ENCODE measurements around the gene SPDYC. TPM values are rescaled to one million over a fixed set of nuclear protein-coding genes. Genes with fewer than 3 reads are reported as not detected.

Gene SPDYC
- total RNA-seq, 1 experiment from 2014 or later = 1.2 TPM

DNA sequence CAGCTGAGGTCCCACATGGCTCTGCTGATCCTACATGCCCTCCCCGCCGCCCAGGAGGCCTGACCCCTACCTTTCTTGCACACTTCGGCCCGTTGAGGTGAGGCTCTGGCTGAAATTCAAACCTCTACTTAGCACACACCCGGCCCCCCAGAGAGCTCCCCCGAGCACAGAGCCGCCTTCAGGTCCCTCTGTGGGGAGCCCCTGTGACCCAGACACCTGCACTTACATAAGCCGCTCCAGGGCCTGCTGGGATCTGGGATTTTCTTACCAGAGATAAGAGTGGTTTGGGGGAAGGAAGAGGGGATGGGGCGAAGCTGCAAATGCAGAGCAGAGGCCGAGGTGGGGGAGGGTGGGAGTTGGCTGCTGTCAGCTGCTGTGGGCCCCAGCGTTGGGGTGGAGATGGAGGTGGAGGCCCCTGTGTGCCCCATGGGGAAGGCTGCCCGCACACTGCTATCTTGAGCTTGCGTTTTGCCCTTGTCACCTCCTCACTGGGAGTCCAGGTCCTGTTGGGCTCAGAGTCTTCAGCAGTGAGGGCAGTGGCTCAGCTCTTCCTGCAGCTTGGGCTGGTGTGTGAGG lies 42.3 kb downstream of the SPDYC start:
- Histone ChIP-seq H4K20me1 (ENCODE audit: insufficient read depth) (no peaks in the 10 kb centered on the region), H3K9ac (ENCODE audit: low read length) (no peak overlapping the region), H3K9me2 (ENCODE audit: insufficient read depth) (no peaks in the 10 kb centered on the region), H3K4me1 (ENCODE audit: control insufficient read depth in 1 of 2, insufficient read depth in 2 of 2, low read length in 2 of 2) (peaks cover 0 to 8% of the 10 kb centered on the region in 2 experiments; a peak in 1 of 4 replicates), H3K4me2 (ENCODE audit: low read length) (no peak overlapping the region), H3K36me3 (ENCODE audit: control insufficient read depth in 1 of 2, insufficient read depth in 2 of 2, low read length in 2 of 2) (peaks cover 12 to 37% of the 10 kb centered on the region in 2 experiments; a peak in 3 of 4 replicates), H2AFZ (ENCODE audit: low read depth, low read length, poor library complexity, severe bottlenecking) (no peak overlapping the region), H3K27me3 (ENCODE audit: insufficient read depth, low read length) (no peaks in the 10 kb centered on the region), H3K4me3 (replicated peaks in 1 of 2; ENCODE audit: low read depth in 1 of 2, low read length in 2 of 2) (no peak overlapping the region), H3K9me3 (ENCODE audit: control insufficient read depth in 1 of 2, insufficient read depth in 1 of 2, low read depth in 1 of 2, low read length in 2 of 2) (no peaks in the 10 kb centered on the region), H3K79me2 (ENCODE audit: insufficient read depth, low read length) (no peaks in the 10 kb centered on the region), H3K27ac (ENCODE audit: low read depth, low read length) (no peak overlapping the region)
- ATAC-seq (0 out of 2 replicates have a peak, but pooled peaks have one; percentile 4), DNase-seq (ENCODE audit: low read depth, low spot score) (no peak)
- intact Hi-C loops (cut with micrococcal nuclease) = no loop called here
- TF ChIP-seq ZNF274 (IDR thresholded peaks at IDR 0.05; ENCODE audit: low read depth, low read length) = no peak
- no peak for TF ChIP-seq FOSL1 (IDR thresholded peaks at IDR 0.05; ENCODE audit: low read depth)
- TF ChIP-seq EZH2 (IDR thresholded peaks at IDR 0.05) = no peak
- BruUV-seq (replicated peaks) = no TSS peak
- RAD21 ChIA-PET (ENCODE audit: low non-redundant PET in 1 of 2, low total read pairs in 2 of 2, uncharacterized antibody in 2 of 2, unreplicated experiment in 2 of 2) = no interaction called here
- CTCF ChIA-PET = no interaction called here
- POLR2A ChIA-PET = no interaction called here

DNA sequence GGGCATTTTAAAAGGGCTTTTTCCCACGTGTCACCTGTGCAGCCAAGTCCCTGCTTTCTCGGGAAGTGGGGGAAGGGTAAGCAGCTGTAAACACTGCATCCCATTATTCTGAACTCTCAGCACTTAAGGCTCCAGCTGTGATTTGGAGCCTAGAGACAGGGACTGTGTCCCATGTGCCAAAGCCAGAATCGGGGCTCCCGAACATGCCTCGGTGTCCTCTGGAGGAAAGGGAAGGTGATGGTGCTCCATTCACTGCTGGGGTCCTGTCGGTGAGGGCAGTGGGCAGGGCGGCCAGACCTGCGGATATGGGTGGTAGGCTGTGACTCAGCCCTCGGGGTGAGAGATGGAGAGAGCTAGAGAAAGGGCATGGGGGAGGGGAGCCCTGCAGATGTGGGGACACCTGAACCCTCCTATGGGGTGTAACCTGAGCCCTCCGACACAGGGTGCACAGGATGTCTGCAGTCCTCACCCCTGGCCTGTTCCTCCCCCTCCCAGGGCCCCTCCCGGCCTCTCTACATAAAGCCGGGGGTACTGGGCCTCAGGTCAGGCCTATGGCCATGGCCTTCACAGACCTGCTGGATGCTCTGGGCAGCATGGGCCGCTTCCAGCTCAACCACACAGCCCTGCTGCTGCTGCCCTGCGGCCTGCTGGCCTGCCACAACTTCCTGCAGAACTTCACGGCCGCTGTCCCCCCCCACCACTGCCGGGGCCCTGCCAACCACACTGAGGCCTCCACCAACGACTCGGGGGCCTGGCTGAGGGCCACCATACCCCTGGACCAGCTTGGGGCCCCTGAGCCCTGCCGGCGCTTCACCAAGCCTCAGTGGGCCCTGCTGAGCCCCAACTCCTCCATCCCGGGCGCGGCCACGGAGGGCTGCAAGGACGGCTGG lies 43.5 kb downstream of the SPDYC start:
- Histone ChIP-seq H2AFZ (ENCODE audit: low read depth, low read length, poor library complexity, severe bottlenecking) (no peak overlapping the region), H3K79me2 (ENCODE audit: insufficient read depth, low read length) (no peaks in the 10 kb centered on the region), H3K9me2 (ENCODE audit: insufficient read depth) (no peaks in the 10 kb centered on the region), H3K36me3 (ENCODE audit: control insufficient read depth in 1 of 2, insufficient read depth in 2 of 2, low read length in 2 of 2) (peaks cover 9 to 29% of the 10 kb centered on the region in 2 experiments; a peak in 3 of 4 replicates), H3K4me3 (replicated peaks in 1 of 2; ENCODE audit: low read depth in 1 of 2, low read length in 2 of 2) (no peak overlapping the region), H3K9ac (ENCODE audit: low read length) (no peak overlapping the region), H3K27ac (ENCODE audit: low read depth, low read length) (no peak overlapping the region), H4K20me1 (ENCODE audit: insufficient read depth) (no peaks in the 10 kb centered on the region), H3K27me3 (ENCODE audit: insufficient read depth, low read length) (no peaks in the 10 kb centered on the region), H3K9me3 (ENCODE audit: control insufficient read depth in 1 of 2, insufficient read depth in 1 of 2, low read depth in 1 of 2, low read length in 2 of 2) (no peaks in the 10 kb centered on the region), H3K4me1 (ENCODE audit: control insufficient read depth in 1 of 2, insufficient read depth in 2 of 2, low read length in 2 of 2) (peaks cover 0 to 8% of the 10 kb centered on the region in 2 experiments; a peak in 1 of 4 replicates), H3K4me2 (ENCODE audit: low read length) (no peak overlapping the region)
- intact Hi-C loops (cut with micrococcal nuclease) = no loop called here
- POLR2A ChIA-PET = no interaction called here
- ATAC-seq (0 out of 2 replicates have a peak, but pooled peaks have one; percentile 11), DNase-seq (ENCODE audit: low read depth, low spot score) (no peak)
- RAD21 ChIA-PET (ENCODE audit: low non-redundant PET in 1 of 2, low total read pairs in 2 of 2, uncharacterized antibody in 2 of 2, unreplicated experiment in 2 of 2) = no interaction called here
- TF ChIP-seq POLR2AphosphoS5 (IDR thresholded peaks at IDR 0.05; ENCODE audit: low read depth, low read length) (0 out of 2 replicates have a peak, but pooled peaks have one; percentile 17), SIN3A (IDR thresholded peaks at IDR 0.05; ENCODE audit: low read depth) (no peak)
- CTCF ChIA-PET = no interaction called here
- BruUV-seq (replicated peaks) = no TSS peak

Measured in HCT116 (cell line).